Stimulated activated naive B cell treated with anti-CD40 and anti-IgM and Interleukin-4, amounts not matched to agents 10 μg/mL and 1 μg/mL and 100 μg/mL, for 72 hours (primary cell): ENCODE data around the gene FAM76A.
"Not testable (repeated sequence)": the region's sequence is repeated elsewhere in the genome, so short reads cannot be mapped to it uniquely, and the experiment has no call there.

Source experiments
- ATAC-seq, 2 donors: fragments of 150-1000 bp; cut with Tn5 transposase; replicated peaks; 2 replicates each; pipeline ENCODE4 v1.10.0; 2021; ENCODE audit warnings: moderate library complexity in 1 of 2
- DNase-seq: peaks from one replicate; pipeline ENCODE4 v3.0.0; 2021
- H3K27ac Mint-ChIP-seq: one replicate; pipeline ENCODE4 v1.8.0; 2022; ENCODE audit warnings: mild to moderate bottlenecking, mixed read lengths
- H3K27me3 Mint-ChIP-seq, 2 donors: one replicate each; pipeline ENCODE4 v1.8.0; 2022; ENCODE audit warnings: mixed read lengths in 2 of 2
- H3K36me3 Mint-ChIP-seq, 2 donors: one replicate each; pipeline ENCODE4 v1.8.0; 2022; ENCODE audit warnings: mixed read lengths in 2 of 2, mild to moderate bottlenecking in 1 of 2
- H3K4me1 Mint-ChIP-seq, 2 donors: one replicate each; pipeline ENCODE4 v1.8.0; 2022; ENCODE audit warnings: mixed read lengths in 2 of 2, mild to moderate bottlenecking in 1 of 2
- H3K4me3 Mint-ChIP-seq, 2 donors: one replicate each; pipeline ENCODE4 v1.8.0; 2022; ENCODE audit warnings: mild to moderate bottlenecking in 2 of 2, mixed read lengths in 2 of 2, moderate library complexity in 1 of 2
- H3K9me3 Mint-ChIP-seq, 2 donors: one replicate each; pipeline ENCODE4 v1.8.0; 2022; ENCODE audit warnings: mixed read lengths in 2 of 2, mild to moderate bottlenecking in 1 of 2

Gene FAM76A

DNA sequence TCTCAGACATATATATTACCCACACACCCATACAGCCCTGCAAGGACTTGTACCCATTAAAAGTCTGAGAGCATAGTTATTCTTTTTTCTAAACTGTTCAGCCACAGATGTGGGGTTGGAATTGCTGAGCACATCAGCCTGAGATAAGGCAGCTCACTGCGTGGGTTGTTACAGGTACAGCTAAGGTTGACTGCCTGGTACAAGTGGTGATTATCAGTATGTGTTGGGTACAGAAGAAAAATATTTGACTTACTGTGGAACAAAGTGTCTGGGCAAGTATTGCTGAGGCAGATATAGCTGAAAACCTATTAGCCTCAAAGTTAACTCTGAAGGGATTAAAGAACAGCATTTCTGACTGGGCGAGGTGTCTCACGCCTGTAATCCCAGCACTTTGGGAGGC, 52.3 kb downstream of the FAM76A start:
- Mint-ChIP-seq H3K4me1 (peaks cover 16 to 43% of the 10 kb centered on the region in 2 donors), H3K4me3 (no peak overlapping the region), H3K27me3 (no peaks in the 10 kb centered on the region), H3K9me3 (no peaks in the 10 kb centered on the region), H3K27ac (no peak overlapping the region), H3K36me3 (peaks cover 20 to 21% of the 10 kb centered on the region in 2 donors)
- ATAC-seq (no peak), DNase-seq (no peak)

GRCh38 chr1:27779122-27779521, 53.4 kb downstream of the FAM76A start:
- peaks cover 20 to 21% of the 10 kb centered on the region in 2 donors for H3K36me3 Mint-ChIP-seq
- H3K9me3 Mint-ChIP-seq: no peaks in the 10 kb centered on the region
- ATAC-seq (no peak), DNase-seq (no peak)
- no peak overlapping the region for H3K4me3 Mint-ChIP-seq
- peaks cover 14 to 40% of the 10 kb centered on the region in 2 donors for H3K4me1 Mint-ChIP-seq
- peak overlapping the region; percentile 20 for H3K27ac Mint-ChIP-seq
- no peaks in the 10 kb centered on the region for H3K27me3 Mint-ChIP-seq

DNA sequence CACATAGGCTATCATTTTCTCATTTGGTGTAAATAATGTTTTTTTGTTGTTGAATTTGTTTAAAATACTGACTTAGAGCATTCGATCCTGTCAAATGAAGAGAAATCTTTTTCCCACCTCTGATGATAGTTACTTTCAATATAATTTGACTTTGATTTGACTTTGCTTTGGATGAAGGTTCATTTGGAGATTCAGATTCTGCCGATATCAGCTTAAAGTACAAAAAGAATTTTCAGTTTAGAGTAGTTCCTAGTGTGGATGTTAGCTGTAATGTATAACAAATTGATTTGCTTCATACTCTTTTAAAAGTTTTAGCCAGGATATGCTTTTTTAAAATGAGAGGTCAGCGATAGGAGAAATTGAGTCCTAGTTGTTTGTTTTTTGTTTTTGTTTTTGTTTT, 57.2 kb downstream of the FAM76A start:
- H3K27me3 Mint-ChIP-seq: no peaks in the 10 kb centered on the region
- H3K4me3 Mint-ChIP-seq: no peak overlapping the region
- peaks cover 9 to 22% of the 10 kb centered on the region in 2 donors for H3K4me1 Mint-ChIP-seq
- DNase-seq (no peak), ATAC-seq (no peak)
- no peaks in the 10 kb centered on the region for H3K9me3 Mint-ChIP-seq
- H3K36me3 Mint-ChIP-seq: peaks cover 13% of the 10 kb centered on the region in 2 donors
- H3K27ac Mint-ChIP-seq: peak overlapping the region; percentile 14

GRCh38 chr1:27784700-27785099, 58.9 kb downstream of the FAM76A start:
- peaks cover 9 to 15% of the 10 kb centered on the region in 2 donors for H3K4me1 Mint-ChIP-seq
- no peaks in the 10 kb centered on the region for H3K9me3 Mint-ChIP-seq
- ATAC-seq (no peak), DNase-seq (no peak)
- no peak overlapping the region for H3K4me3 Mint-ChIP-seq
- no peaks in the 10 kb centered on the region for H3K27me3 Mint-ChIP-seq
- no peak overlapping the region for H3K27ac Mint-ChIP-seq
- H3K36me3 Mint-ChIP-seq: peaks cover 14 to 19% of the 10 kb centered on the region in 2 donors

- ATAC-seq (no peak), DNase-seq (no peak)
- no peak overlapping the region for H3K27ac Mint-ChIP-seq
- peaks cover 8 to 11% of the 10 kb centered on the region in 2 donors for H3K4me1 Mint-ChIP-seq
- H3K27me3 Mint-ChIP-seq: no peaks in the 10 kb centered on the region
- peaks cover 19 to 23% of the 10 kb centered on the region in 2 donors for H3K36me3 Mint-ChIP-seq
- H3K4me3 Mint-ChIP-seq: no peak overlapping the region
- H3K9me3 Mint-ChIP-seq: no peaks in the 10 kb centered on the region
Measured at GRCh38 chr1:27785781-27786455, 60.2 kb downstream of the FAM76A start.

DNA sequence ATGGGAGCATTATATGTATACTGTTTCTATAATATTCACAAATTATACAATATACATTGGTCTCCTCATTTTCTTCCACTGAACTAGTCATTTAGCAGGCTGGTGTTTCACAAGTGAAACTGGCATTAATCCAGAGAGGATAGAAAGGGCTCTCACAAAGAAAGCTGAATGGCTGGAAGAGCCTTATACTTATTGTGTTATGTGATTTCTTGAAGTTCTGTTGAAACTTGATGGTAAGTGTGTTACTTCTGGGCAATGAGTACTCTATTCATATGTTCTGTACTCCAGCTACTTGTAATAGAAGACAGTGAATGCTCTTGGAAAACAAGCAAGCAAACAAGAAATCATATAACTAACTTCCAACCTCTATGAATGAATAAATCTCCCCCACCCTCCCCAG, 62.1 kb downstream of the FAM76A start:
- H3K27ac Mint-ChIP-seq: peak overlapping the region; percentile 16
- no peaks in the 10 kb centered on the region for H3K27me3 Mint-ChIP-seq
- ATAC-seq (no peak), DNase-seq (no peak)
- H3K4me1 Mint-ChIP-seq: peaks cover 5 to 8% of the 10 kb centered on the region in 2 donors
- peaks cover 19 to 29% of the 10 kb centered on the region in 2 donors for H3K36me3 Mint-ChIP-seq
- H3K4me3 Mint-ChIP-seq: no peak overlapping the region
- H3K9me3 Mint-ChIP-seq: no peaks in the 10 kb centered on the region

- Mint-ChIP-seq H3K4me1 (peaks cover 5 to 8% of the 10 kb centered on the region in 2 donors), H3K27ac (peak overlapping the region; percentile 3), H3K36me3 (peaks cover 22 to 39% of the 10 kb centered on the region in 2 donors), H3K4me3 (no peak overlapping the region), H3K27me3 (no peaks in the 10 kb centered on the region), H3K9me3 (no peaks in the 10 kb centered on the region)
- no peak for DNase-seq
- no peak for ATAC-seq
Measured at GRCh38 chr1:27789540-27790041, 63.8 kb downstream of the FAM76A start.

DNA sequence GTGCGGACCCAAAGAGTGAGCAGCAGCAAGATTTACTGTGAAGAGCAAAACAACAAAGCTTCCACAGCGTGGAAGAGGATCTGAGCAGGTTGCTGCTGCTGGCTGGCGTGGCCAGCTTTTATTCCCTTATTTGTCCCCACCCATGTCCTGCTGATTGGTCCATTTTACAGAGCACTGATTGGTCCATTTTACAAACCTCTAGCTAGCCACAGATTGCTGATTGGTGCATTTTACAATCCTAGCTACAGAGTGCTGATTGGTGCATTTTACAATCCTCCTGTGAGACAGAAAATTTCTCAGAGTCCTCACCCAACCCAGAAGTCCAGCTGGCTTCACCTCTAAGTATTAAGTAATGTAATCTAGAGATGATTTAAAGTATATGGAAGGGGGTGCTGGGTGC, 64.5 kb downstream of the FAM76A start:
- H3K4me1 Mint-ChIP-seq: not testable (repeated sequence)

DNA sequence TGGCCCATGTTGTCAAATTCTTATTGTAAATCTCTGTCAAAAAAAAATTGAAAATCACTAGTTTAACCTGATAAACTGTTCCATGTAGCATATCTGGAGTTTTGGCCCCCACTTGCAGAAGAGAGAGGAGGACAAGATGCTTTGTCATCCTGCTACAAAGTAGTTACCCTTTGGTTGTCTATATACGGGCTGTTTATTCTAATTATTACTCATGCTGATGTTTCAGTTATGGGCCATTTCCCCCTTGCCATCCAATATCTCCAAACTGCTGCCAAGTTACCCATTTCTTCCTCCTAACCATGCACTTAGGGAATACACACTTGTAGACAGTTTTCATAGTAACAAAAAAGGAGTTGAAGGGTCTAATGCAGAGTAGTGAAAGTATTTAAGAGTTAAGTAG, 69.8 kb downstream of the FAM76A start:
- no peak for ATAC-seq
- Mint-ChIP-seq H3K4me1 (peaks cover 2 to 5% of the 10 kb centered on the region in 2 donors), H3K36me3 (peaks cover 42 to 49% of the 10 kb centered on the region in 2 donors), H3K27ac (peak overlapping the region; percentile 1), H3K4me3 (no peak overlapping the region), H3K9me3 (no peaks in the 10 kb centered on the region), H3K27me3 (no peaks in the 10 kb centered on the region)
- no peak for DNase-seq

More for the DNA sequence above, 64.5 kb downstream of the FAM76A start:
- not testable (repeated sequence) for ATAC-seq, H3K9me3 Mint-ChIP-seq, H3K27ac Mint-ChIP-seq, H3K4me3 Mint-ChIP-seq, DNase-seq, H3K27me3 Mint-ChIP-seq
- peaks cover 26 to 43% of the 10 kb centered on the region in 2 donors for H3K36me3 Mint-ChIP-seq

DNA sequence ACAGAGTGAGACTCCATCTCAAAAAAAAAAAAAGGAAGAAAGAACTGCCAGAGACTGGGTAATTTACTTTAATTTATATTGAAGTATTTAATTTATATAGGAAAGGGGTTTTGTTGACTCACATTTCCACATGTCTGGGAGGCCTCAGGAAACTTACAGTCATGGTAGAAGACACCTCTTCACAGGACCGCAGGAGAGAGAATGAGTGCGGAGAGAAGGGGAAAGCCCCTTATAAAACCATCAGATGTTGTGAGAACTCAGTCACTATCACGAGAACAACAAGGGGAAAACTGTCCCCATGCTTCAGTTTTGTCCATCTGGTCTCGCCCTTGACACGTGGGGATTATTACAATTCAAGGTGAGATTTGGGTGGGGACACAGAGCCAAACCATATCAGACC, 79.0 kb downstream of the FAM76A start:
- Mint-ChIP-seq H3K4me3 (no peak overlapping the region), H3K9me3 (no peaks in the 10 kb centered on the region), H3K27ac (no peak overlapping the region), H3K36me3 (peaks cover 33 to 37% of the 10 kb centered on the region in 2 donors), H3K27me3 (no peaks in the 10 kb centered on the region), H3K4me1 (peaks cover 0 to 2% of the 10 kb centered on the region in 2 donors)
- DNase-seq (no peak), ATAC-seq (no peak)

DNA sequence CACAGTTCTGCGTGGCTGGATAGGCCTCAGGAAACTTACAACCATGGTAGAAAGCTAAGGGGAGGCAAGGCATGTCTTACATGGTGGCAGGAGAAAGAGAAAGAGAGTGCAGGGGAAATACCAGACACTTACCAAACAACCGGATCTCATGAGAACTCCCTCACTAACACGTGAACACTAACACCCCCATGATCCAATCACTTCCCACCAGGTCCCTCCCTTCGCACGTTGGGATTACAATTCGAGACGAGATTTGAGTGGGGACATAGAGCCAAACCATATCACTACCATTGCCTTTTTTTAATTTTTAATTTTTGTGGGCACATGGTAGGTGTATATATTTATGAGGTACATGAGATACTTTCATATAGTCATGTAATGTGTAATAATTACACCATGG, 81.0 kb downstream of the FAM76A start:
- ATAC-seq: no peak
- H3K27me3 Mint-ChIP-seq: no peaks in the 10 kb centered on the region
- H3K36me3 Mint-ChIP-seq: peaks cover 28 to 38% of the 10 kb centered on the region in 2 donors
- no peak for DNase-seq
- no peak overlapping the region for H3K27ac Mint-ChIP-seq
- H3K4me1 Mint-ChIP-seq: peaks cover 0 to 2% of the 10 kb centered on the region in 2 donors
- H3K4me3 Mint-ChIP-seq: no peak overlapping the region
- no peaks in the 10 kb centered on the region for H3K9me3 Mint-ChIP-seq

- no peaks in the 10 kb centered on the region for H3K27me3 Mint-ChIP-seq
- peaks cover 0 to 2% of the 10 kb centered on the region in 2 donors for H3K4me1 Mint-ChIP-seq
- H3K27ac Mint-ChIP-seq: no peak overlapping the region
- H3K4me3 Mint-ChIP-seq: no peak overlapping the region
- H3K36me3 Mint-ChIP-seq: peaks cover 29 to 39% of the 10 kb centered on the region in 2 donors
- no peaks in the 10 kb centered on the region for H3K9me3 Mint-ChIP-seq
- ATAC-seq: no peak
- DNase-seq: no peak
Measured at GRCh38 chr1:27807385-27807784, 81.6 kb downstream of the FAM76A start.

GRCh38 chr1:27808131-27808530, 82.4 kb downstream of the FAM76A start:
- not testable (repeated sequence) for H3K4me3 Mint-ChIP-seq, DNase-seq, ATAC-seq, H3K4me1 Mint-ChIP-seq, H3K27me3 Mint-ChIP-seq, H3K9me3 Mint-ChIP-seq, H3K27ac Mint-ChIP-seq
- peaks cover 28 to 38% of the 10 kb centered on the region in 2 donors for H3K36me3 Mint-ChIP-seq

- no peak overlapping the region for H3K27ac Mint-ChIP-seq
- DNase-seq: no peak
- no peak for ATAC-seq
- no peaks in the 10 kb centered on the region for H3K9me3 Mint-ChIP-seq
- H3K27me3 Mint-ChIP-seq: no peaks in the 10 kb centered on the region
- peaks cover 0 to under 1% of the 10 kb centered on the region in 2 donors for H3K4me1 Mint-ChIP-seq
- H3K4me3 Mint-ChIP-seq: no peak overlapping the region
- H3K36me3 Mint-ChIP-seq: peaks cover 19 to 23% of the 10 kb centered on the region in 2 donors
Measured at GRCh38 chr1:27809883-27810282, 84.1 kb downstream of the FAM76A start.

GRCh38 chr1:27811741-27812500, 86.2 kb downstream of the FAM76A start:
- Mint-ChIP-seq H3K4me3 (no peak overlapping the region), H3K27ac (no peak overlapping the region), H3K9me3 (no peaks in the 10 kb centered on the region), H3K4me1 (no peaks in the 10 kb centered on the region), H3K27me3 (no peaks in the 10 kb centered on the region), H3K36me3 (peaks cover 17 to 34% of the 10 kb centered on the region in 2 donors)
- no peak for DNase-seq
- ATAC-seq: no peak
